GM19240 (cell line): ENCODE measurements around the gene KTI12.

Experiments
- DNase-seq: peaks from one replicate; pipeline ENCODE4 v3.0.0; 2011; ENCODE audit warnings: low spot score; ENCODE audit not compliant: insufficient read length

KTI12 gene

DNA sequence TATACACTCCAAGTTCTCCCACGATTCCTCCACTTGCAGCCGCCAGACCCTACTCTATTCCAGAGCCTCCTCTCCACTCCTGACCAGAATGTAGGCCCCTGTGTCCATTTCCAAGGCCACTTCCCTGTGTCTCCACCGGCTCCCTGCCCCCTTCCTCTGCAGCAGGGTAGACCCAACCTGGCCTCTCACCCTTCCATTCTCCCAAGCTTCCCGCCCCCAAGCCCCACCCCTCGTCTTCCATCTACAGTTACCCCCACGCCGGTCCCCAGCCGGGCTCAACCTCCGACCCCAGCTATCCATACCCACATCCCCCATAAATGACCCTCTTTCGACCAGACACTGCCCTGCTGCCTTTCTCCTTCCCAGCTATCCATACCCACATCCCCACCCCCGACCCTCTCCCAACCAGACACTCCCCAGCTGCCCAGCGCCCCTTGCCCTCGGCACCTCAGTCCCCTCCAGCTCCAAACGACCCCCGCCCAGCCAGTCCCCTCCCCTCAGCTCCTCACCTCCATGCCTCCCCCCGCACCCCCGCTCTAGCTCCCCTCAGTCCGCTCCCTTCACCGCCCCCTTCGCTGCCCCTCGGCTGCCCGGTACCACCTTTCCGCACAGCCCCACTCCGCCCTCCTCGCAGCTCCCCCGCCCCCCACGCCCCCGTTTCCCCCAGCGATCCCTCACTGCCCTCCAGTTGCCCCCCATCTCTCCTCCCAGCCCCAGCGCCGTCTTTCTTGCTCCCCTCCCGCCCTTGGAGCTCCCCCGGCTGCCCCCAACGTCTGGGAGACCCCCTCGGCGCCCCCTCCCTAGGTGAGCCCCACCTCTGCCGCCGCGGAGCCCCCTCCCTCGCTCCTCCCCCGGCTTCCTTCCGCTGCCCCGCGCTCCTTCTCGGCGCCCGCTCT lies 43.8 kb downstream of the KTI12 start:
- no peak for DNase-seq

DNA sequence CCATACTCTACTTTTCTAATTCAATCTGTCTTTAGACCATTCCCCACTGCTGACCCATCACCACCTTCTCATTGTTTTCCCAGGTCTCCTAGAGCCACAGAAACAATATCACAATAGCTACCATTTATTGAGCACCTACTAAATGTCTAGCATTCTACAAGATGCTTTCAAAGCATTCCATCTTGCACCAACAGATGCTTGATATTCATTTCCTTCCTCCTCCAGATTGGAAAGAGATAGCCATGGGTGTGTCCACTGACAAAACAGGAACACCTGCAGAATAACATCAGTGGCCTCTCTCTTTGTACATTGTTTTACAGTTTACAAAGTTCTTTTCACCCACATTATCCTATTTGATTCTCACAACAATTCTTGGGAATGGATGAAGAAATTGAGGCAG lies 45.4 kb downstream of the KTI12 start:
- no peak for DNase-seq

DNA sequence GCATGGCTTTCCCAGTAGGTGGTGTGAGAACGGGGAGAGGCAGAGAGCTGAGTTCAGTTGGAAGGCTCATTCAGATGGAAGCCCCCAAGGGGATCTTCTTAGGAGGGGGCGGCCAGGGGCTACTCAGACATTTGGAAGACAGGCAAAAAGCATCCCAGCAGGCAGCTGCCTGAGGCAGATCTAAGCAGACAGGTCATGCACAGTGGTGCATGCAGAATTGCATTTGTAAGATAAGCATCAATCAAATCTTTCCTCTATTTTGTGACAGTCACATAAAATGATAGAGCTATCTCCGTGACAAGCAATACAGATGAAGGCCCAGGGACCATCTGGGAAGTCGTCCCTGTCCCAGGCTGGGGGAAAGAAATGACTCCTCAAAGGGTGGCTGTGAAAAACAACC lies 46.9 kb downstream of the KTI12 start:
- no peak for DNase-seq

DNA sequence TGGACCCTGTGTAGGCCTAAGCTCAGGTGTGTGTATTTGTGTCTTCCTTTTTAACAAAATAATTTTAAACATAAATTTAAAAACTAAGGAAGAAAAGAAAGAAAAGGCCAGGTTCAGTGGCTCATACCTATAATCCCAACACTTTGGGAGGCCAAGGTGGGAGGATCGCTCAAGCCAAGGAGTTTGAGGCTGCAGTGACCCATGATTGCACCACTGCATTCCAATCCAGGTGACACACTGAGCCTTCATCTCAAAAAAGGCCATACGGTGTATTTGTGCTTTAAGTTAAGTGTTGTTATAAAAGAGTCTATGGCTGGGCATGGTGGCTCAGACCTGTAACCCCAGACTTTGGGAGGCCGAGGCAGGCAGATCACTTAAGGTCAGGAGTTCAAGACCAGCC lies 51.4 kb downstream of the KTI12 start:
- DNase-seq: no peak
